HG02763 (cell line): Measurements from ENCODE around the gene SLC17A9.

Experiments used
- ATAC-seq: cut with Tn5 transposase; IDR thresholded peaks from one replicate; pipeline ENCODE4 v1.9.1; 2021; ENCODE audit warnings: mild to moderate bottlenecking, moderate library complexity; ENCODE audit not compliant: unreplicated experiment

SLC17A9 gene

DNA sequence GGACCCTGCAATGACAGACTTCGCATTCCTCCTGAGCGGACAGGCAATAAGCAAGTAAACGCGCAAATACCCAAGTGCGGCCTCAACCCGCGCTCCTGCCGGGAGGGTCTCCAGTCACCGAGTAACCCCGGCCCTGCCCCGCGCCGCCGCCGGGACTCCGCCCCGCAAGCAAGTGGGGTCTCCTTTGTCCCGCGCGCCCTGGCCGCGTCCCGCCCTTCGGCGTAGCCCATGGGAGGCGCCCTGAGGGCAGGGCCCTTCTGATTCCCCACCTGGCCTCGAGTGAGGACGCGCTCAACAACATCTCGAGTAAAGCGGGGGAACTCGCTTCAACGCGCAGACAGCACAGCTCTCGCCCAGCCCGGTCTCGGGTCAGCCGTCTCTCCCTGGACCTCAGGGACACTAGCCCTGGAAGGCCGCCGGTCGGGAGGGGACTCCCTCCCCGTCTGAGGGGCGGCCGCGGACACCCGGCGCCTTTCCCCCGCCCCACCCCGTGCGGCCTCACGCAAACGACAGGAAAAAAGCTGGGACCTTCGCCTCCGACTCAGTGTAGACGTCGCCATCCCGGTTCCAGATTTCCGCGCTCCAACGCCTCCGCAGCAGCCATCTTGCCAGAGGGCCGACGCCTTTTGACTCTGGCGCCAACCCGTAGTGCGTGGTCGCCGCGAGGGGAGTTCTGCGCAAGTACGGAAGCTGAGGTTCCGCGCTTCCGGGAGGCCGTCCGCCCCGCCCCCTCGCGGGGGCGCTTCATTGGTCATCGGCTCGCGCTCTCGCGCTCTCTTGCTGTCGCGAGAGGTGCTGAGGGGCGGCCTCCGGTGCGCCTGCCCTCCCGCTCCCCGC lies 15.0 kb upstream of the SLC17A9 start:
- peak; percentile 86 for ATAC-seq

DNA sequence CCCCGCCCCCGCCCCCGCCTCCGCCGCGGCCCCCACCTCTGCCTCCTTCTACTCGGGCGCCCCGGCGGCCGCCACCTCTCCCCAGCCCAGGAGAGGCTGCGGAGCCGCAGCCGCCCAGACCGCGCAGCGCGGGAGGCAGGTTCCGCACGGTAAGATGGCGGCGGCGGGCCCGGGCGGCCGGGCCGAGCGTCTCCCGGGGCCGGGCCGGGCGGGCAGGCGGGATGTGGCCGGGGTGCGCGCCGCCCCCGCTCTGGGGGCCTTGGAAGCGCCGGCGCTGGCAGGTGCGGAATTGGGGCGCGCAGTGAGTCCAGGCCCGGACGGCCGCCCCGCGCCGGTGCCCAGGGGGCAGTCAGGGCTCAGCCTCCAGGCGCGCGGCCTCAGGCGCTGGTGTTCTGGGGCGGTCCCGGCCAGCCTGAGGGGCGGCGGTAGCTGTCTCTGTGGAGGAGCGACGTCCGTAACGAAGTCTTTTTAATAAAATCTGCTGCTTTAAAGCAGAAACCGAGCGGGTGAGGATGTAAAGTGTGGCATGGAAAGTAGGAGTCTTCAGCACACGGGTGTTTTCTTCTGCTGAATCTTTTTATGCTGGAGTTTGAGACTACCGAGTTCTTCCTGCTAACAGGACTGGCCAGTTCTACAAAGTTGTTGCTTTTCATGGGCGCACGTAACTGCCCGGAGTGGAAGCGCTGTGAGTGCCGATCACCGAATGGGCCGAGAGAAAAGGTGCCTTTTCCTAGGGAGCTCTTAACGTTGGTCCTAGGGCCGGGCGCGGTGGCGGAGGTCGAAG lies 14.2 kb upstream of the SLC17A9 start, which contains the start of gene GID8:
GID8 (plus strand) TSS at position 43 of the 784 bp plus-strand sequence. CDS start 3,356 bp downstream, outside the sequence.
- ATAC-seq, result peak; percentile 41

DNA sequence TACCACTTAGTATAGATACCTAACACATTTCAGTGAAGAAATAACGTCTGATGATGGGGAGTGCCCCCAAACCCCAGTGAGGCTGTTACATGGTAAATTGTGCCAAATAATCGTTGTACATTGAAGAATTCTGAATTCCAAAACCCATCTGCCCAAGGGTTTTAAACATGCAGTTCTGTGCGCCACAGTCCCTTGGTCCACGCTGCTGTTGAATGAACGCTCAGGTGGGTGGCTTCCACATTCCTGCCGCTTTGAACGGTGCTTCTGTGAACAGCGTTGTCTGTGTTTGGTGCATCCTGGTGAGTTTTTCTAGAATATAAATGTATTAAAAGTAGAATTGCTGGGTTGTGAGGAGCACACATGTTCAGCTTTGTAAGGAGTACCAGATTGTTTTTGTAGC lies 11.6 kb upstream of the SLC17A9 start:
- ATAC-seq, result no peak

DNA sequence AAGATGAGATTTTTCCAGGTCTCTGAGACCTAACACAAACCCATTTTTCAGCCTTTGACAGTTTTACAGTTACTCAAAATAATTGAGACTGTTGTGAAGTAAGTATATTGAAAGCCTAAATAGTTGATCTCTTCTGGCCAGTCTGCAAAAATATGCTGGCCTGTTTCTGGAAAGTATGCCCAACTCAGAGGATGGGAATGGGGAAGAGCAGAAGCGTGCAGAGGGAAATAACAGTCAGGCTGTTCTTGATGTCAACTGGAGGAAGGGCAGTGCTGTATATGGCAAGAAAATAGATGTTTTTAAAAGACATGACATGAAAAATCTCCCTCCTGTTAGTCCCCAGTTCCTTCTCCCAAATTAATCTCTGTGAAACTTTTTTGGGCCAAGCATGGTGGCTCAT lies 10.7 kb upstream of the SLC17A9 start:
- ATAC-seq, result no peak

DNA sequence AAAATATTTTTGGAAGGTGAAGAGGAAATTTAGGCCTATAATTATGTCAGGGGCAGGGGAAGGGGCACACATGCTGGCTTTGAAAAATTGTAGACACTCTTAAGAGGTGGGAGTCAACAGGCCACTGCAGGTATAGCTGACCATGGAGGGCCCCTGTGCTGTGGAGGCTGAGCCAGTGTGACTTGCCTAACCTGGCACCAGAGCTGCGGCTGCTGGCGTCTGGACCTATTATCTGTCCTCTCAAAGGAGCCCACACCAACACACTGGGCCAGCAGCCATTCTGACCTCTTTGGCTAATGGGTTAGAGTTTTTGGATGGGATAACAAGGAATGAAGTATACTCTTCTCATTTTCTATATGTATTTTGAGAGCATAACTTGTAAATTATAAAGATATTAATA lies 10.1 kb upstream of the SLC17A9 start:
- no peak for ATAC-seq

DNA sequence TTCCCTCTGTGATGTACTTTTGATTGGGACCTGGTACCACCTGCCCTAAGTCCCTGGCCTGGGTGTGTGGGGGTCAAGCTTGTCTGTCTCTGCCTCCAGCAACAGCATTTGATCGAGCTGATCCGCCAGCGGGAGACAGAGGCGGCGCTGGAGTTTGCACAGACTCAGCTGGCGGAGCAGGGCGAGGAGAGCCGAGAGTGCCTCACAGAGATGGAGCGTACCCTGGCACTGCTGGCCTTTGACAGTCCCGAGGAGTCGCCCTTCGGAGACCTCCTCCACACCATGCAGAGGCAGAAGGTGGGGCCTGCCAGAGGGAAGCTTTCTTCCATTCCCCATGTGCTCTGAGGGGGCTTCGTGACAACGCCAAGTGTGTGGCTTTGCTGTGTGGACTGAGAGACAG lies 9.1 kb upstream of the SLC17A9 start:
- ATAC-seq, result no peak

DNA sequence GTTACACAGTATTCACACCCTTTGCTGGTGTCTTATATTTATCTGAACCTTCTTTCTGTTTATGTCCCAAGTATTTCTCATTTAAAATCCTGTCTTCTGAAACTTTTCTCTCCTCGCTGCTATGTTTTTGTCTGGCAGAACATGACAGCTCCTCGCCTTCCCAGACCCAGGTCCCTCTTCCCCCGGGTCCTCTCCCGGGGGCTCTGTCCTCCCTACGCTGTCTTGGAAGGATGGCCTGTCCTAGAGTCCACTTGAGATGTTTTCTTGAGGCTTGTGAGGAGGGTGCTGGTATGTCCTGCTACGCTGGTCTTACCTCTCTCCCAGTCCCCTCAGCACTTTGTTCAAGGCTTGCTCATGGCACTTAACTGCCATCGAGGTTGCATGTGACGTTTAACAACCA lies 8.3 kb upstream of the SLC17A9 start:
- no peak for ATAC-seq

DNA sequence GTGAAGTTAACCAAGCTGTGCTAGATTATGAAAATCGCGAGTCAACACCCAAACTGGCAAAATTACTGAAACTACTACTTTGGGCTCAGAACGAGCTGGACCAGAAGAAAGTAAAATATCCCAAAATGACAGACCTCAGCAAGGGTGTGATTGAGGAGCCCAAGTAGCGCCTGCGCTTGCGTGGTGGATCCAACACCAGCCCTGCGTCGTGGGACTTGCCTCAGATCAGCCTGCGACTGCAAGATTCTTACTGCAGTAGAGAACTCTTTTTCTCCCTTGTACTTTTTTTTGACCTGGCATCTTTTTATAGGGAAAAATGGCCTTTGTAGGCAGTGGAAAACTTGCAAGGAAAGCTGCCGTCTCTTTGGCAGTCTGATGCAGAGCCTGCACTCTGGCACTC lies 7.8 kb upstream of the SLC17A9 start:
- no peak for ATAC-seq

DNA sequence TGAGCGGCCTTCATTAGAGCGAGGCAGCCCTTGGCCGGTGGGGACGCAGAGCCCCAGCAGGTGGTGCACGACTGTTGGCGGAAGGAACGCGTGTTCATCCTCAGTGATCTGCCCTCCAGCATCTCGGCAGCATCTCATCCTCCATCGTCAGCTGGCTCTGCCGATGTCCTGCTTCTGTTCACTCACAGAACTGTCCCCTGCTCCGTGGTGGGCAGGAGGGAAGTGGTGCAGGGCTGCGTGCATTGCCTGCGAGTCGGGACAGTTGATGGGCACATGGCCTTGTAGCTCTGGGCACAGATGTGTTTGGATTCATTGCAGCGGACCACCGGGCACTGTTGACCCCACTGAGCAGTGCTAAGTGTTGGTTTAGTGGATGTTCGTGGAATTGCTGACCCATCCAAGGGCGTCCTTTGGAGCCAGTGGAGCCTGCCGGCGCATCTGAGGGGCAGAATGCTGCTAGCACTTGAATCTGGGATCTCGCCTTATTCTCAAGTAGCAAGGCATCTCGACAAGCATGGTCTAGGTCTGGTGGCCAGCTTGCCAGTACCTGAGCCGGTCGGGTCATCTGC lies 6.7 kb upstream of the SLC17A9 start:
- no peak for ATAC-seq

DNA sequence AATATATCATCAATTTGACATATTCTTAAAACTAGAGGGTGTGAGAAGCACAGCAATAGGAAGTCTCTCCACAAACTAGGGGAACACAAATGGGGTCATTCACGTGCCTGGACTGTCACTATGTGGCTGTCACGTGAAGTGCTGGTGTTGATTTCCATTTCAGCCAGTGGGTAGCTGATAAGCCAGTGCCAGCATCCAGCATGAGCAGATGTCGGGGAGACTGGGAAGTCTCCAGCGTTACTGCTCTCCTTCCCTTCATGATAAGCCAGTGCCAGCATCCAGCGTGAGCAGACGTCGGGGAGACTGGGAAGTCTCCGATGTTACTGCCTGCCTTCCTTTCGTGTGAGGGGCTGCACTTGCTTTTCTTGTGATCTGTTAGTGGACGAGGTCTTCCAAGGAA lies 5.6 kb upstream of the SLC17A9 start:
- ATAC-seq, result no peak

DNA sequence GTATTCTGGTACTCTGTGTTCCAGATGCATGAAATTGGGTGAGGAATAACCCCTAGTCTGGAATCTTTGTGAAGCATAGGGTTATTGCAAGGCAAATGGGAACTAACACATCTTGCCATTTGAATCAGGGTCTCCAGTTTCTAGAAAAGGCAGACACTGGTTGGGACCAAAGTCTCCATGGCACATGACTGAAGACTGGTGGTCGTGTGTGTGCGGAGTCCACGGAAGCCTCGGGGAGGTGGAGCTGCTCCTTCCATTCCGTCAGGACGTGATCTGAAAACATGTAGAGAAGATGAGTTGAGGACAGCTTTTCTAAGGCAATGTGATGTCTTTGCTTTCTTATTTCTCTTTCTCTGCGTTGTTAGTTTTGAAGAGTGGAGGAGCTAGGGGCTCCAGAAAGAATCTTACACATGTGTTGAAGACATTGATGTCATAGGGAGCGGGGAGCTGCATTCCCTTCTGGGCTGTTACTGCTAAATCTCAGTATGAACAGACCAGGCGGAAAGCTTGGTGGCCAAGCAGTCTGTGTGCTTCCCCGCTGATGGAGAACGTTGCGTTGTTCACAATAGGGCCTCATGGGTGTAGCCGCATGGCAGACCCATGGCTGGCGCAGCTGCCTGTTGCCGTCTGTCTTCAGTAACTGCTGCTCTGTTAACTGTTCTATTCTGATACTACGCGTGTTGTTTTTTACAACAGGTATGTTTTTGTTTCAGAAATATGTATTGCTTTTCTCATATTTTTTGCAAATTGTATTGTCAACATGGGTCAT lies 4.8 kb upstream of the SLC17A9 start:
- ATAC-seq, result no peak

DNA sequence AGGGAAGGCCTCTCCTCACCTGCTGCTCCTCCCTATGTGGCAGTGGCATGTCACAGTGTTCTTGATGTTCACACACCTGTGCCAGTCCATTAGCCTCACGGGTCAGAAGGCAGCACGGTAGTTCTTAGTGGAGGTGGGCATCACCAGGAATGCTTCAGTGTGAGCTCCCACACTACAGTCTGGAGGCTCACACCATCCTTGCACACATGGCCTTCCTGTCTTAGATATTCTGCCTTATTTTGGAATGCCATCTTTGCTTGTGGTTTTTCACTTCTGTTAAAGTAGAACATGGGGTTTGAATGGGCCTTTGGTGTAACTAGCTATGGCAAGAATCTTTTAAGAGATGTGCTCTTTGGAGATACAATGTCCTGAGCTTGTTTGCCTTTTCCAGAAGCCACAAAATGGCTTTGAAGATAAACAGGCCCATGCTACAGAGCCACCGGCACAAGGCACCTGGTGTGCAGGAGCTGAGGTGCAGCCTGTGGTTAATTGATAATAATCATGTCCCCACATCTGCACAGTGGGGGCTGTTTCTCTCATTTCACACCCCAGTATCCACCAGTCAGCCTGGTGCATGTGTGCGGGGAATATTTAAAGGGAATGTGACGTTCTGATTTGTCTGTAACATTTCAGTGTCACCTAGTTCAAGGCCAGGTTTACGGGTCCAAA lies 3.2 kb upstream of the SLC17A9 start:
- no peak for ATAC-seq

DNA sequence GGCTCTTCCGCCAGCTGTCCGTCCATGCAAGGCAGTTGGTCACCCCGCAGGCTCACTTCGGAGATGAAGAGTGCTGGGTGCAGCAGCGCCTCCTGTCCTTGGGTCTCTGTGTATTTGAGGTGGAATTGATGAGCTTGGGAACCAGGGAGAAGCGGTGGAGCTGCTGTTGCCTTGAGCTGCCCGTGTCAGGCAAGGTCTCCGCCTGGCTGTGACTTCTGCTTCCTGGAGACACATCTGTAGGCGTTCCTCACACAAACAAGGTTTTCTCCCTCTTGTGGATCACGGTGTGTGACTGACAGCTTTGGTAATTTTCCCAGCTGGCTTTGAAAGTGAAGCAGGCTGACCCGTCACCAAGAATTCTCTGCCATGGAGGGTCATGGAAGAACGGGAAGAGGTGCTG lies 2.5 kb upstream of the SLC17A9 start:
- ATAC-seq, result no peak

DNA sequence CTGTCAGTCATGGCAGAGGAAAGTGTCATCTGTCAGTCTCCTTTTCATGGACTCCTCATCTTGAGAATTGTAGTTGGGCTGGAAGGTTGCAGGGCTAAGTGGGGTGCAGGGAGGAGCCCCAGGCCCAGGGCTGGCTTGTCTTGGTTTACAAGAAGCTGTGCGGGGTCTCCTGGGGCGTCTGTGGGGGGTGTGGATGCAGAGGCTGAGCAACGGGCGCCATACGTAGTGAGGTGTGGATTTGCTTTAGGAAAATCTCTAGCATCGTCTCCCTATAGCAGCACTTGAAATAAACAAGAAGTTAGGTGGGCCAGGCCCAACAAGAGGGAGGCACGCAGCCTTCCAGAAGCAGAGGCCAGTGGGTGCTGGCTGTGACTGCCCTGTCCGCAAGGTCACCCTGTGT lies 1.8 kb upstream of the SLC17A9 start:
- ATAC-seq, result no peak

DNA sequence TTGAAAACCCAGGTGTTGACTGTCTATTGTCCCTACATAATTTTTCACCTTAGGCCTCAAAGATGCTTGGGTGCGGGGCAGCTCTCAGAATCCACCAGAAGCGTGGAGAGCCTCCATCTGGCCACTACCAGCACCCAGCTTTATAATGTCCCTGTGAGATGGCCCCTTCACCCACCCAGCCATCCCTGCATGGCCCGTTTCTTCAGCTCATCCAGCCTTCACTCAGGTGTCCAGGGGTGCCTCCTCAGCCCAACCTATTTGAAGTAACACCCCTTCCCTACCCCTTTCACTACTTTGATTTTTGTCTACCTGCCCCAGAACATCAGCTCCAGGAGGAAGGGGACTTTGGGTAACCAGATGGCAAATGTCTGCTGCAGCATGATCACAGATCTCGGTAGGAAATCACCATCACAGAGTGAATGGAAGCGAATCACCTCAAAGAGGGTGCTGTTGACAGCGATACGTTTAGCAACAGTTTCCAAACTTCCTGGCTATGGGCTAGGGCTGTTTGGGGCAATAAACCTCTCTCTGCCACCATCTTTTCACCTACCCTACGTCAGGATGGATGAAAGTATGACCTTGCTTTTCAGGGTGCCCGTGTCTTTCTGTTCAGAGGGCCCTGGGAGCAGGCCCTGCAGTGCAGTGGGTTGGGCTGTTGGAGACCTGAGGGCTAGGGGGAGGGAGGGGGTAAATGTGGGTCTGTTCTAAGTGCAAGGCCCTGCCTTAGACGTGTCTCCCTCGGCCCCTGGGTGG lies 1.2 kb upstream of the SLC17A9 start:
- ATAC-seq, result no peak

DNA sequence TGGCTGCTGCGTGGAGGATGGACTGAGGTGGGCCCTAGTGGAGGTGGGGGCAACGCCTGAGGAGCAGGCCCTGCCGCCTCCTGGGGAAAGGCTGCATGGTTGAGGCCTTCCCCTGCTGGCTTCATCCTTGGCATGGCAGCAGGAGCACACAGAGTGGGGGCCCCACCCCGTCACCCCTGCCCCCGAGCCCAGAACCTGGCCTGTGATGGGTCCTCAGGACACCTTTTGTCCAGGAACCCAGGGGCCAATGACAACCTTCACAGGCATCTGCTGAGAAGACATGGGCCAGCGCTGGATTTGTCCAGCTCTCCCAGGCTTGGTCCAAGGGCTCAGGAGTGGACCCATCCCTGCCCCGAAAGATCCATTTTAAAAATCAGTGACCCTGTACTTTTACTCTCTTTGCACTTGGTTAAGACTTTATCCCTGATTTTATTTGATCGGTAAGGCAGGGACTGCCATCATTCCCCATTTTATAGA lies 575 bp upstream of the SLC17A9 start:
- no peak for ATAC-seq

DNA sequence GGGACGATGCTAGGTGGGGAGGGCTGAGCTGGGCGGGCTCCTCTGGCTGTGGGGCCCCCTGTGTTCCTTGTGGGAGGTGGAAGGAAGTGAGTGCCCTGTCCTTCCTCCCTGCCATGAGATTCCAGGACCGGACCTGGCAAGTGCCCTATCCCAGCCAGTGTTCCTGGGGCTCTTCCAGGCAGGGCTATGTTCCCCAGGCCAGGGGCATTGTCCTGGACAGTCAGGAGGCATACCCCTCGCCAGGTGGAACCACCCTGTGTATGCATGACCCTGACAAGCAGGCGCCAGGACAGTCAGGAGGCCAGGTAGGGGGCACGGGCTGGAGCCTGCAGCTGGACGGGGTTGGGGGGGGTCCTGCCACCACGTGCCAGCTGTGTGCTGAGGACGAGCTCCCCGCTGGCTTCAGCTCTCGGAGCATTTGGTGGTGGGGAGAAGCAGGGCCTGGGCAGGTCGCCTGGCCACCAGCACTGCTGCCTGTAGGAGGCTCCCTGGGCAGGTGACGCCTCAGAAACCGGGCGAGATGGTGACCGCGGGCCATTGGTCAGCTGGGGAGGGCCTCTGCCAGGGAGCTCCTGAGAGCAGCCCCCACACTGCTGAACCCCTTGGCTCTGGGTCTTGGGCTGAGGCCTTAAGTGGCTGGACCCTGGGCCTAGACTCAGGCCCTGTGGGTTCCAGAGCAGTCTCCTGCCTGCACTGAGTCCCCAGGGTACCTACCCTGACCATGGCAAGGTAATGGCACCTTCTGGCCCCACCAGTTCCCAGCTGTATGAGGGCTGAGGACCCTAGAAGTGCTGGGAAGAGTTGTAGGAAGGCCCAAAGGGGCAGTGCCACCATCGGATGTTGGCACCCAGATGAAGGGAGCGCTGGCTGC lies 694 bp downstream of the SLC17A9 start:
- no peak for ATAC-seq

DNA sequence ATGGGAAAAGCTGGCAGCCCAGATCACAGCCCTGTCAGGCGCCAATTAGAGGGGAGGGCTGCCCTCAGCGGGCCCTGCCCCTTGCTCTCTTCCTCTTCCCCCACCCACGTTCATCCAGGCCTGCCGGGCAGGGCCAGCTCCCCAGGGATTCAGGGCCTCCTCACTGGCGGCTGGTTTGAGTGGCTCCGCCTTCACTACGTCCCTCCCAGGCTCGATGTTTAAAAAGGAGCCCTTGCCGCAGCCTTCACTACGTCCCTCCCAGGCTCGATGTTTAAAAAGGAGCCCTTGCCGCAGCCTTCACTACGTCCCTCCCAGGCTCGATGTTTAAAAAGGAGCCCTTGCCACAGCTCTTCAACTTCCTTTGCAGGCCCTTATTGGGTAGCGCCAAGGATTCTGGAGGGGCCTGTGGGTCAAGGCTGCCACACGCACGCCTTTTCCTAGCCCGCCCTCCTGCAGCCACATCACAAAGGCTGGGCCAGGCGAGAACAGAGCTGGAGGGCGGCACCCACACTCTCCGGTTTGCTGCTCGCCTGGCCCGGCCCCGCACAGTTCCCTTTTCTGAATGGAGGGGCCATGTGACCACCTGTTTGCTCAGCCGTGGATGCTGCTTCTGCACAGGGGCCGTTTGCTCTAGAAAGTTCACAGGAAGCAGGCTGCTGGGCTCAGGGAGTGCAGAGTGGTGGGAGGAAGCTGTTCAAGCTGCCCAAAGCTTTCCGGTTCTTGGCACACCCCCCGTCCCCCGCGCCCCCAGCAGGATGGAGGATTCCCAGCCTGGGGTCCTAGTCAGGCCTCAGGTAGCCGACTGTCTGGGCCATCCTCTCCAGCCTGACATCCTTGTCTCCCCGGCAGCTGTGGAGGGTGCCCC lies 1.6 kb downstream of the SLC17A9 start:
- peak; percentile 55 for ATAC-seq
